Neural crest cell (in vitro differentiated cells): ENCODE measurements around the gene SCGB3A1. TPM values are rescaled to one million over a fixed set of nuclear protein-coding genes. Genes with fewer than 3 reads are reported as not detected.
A peak's percentile ranks its signal among the peaks of the same experiment; 100 is the strongest.

Experiments used
- DNase-seq: peaks from one replicate; pipeline ENCODE4 v3.0.0; 2021; ENCODE audit warnings: low read depth, mixed read lengths, low spot score
- H3K27ac Mint-ChIP-seq: one replicate; pipeline ENCODE4 v1.8.0; 2021; ENCODE audit warnings: mild to moderate bottlenecking, mixed read lengths; ENCODE audit not compliant: unreplicated experiment
- H3K27me3 Mint-ChIP-seq: 2 replicates; pipeline ENCODE4 v1.8.0; 2021; ENCODE audit warnings: low read depth, mild to moderate bottlenecking, mixed read lengths
- H3K36me3 Mint-ChIP-seq: 2 replicates; pipeline ENCODE4 v1.8.0; 2021; ENCODE audit warnings: low read depth, mild to moderate bottlenecking, mixed read lengths
- H3K4me1 Mint-ChIP-seq: 2 replicates; pipeline ENCODE4 v1.8.0; 2021; ENCODE audit warnings: mixed read lengths
- H3K4me3 Mint-ChIP-seq: one replicate; pipeline ENCODE4 v1.8.0; 2021; ENCODE audit warnings: mild to moderate bottlenecking, mixed read lengths
- H3K9me3 Mint-ChIP-seq: 2 replicates; pipeline ENCODE4 v1.8.0; 2021; ENCODE audit warnings: mixed read lengths
- CTCF ChIP-seq: fragments of 200-600 bp; sonication (generic); conservative IDR thresholded peaks from 2 replicates; pipeline ENCODE4 v1.5.0; 2021; ENCODE audit warnings: antibody characterized with exemption, mild to moderate bottlenecking
- total RNA-seq: library from RNA; stranded (reverse); gene quantifications from 2 replicates; pipeline ENCODE4 v1.2.1, GENCODE V29; 2021

Gene SCGB3A1
- total RNA-seq, 1 donor from 2014 or later: not detected

DNA sequence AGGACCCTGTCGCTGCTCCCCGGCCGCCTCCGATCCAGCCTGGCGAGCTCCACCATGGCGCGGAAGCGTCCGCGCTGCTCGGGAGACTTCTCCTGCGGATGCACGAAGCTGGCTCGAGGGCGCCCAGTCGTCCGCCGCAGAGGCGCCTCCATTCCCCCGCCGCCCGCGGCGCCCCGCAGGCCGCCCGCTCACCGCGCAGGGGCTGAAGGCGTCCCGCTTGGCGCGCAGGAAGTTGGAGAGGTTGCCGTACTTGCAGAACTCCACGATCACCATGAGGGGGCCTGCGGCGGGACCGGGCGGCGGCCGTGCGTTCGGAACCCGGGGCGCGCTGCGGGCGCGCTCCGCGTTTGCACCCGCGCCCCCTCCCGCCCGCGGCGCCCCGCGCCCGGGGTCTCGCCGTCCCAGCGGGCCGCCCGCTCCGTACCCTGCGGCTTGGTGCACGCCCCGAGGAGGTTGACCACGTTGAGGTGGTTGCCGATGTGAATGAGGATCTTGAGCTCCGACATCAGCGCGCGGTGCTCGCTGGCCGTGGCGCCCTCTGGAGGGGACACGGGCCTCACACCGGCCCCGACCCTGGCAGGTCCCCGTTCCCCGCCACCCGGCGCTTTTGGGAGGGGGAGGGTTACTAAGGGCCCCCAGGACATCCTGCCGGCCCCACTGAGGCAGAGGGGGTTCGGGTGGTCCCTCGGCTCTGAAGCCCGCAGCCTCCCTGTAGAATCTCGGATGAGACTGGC lies 27.7 kb upstream of the SCGB3A1 start:
- Mint-ChIP-seq H3K4me1 (peaks cover 5% of the 10 kb centered on the region), H3K9me3 (no peaks in the 10 kb centered on the region), H3K4me3 (peak overlapping the region; percentile 88), H3K27ac (no peak overlapping the region), H3K27me3 (peaks cover 4% of the 10 kb centered on the region), H3K36me3 (no peaks in the 10 kb centered on the region)
- peak; percentile 65 for DNase-seq
- TF ChIP-seq CTCF: peak; percentile 69

GRCh38 chr5:180618487-180618828 lies 27.2 kb upstream of the SCGB3A1 start:
- peaks cover 5% of the 10 kb centered on the region for H3K4me1 Mint-ChIP-seq
- TF ChIP-seq CTCF: no peak
- no peak for DNase-seq

DNA sequence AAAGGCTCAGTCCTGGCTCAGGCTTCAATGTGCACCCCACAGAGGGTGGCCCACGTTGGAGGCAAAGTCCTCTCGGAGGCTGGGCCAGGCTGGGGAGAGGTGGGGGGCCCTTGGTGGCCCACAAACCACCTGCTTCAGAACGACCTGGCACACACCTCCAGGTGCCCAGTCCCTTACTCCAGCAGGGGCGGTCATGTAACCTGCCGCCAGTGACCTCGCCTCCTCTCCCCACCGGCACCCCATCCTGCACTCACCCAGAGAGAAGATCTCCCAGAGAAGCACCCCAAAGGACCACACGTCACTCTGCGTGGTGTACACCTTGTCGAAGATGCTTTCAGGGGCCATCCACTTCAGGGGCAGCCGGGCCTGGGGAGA lies 22.5 kb upstream of the SCGB3A1 start:
- TF ChIP-seq CTCF: no peak
- Mint-ChIP-seq H3K4me1 (peaks cover 5% of the 10 kb centered on the region), H3K36me3 (no peaks in the 10 kb centered on the region), H3K4me3 (no peak overlapping the region), H3K27ac (no peak overlapping the region), H3K9me3 (no peaks in the 10 kb centered on the region), H3K27me3 (peaks cover 4% of the 10 kb centered on the region)
- no peak for DNase-seq

More at GRCh38 chr5:180618487-180618828, 27.2 kb upstream of the SCGB3A1 start:
- peak overlapping the region; percentile 88 for H3K27ac Mint-ChIP-seq
- H3K9me3 Mint-ChIP-seq: no peaks in the 10 kb centered on the region
- peaks cover 4% of the 10 kb centered on the region for H3K27me3 Mint-ChIP-seq
- peak overlapping the region; percentile 88 for H3K4me3 Mint-ChIP-seq
- H3K36me3 Mint-ChIP-seq: no peaks in the 10 kb centered on the region

- no peak for DNase-seq
- Mint-ChIP-seq H3K27me3 (peaks cover under 1% of the 10 kb centered on the region), H3K36me3 (no peaks in the 10 kb centered on the region), H3K27ac (no peak overlapping the region), H3K4me3 (no peak overlapping the region), H3K4me1 (peaks cover 1% of the 10 kb centered on the region), H3K9me3 (no peaks in the 10 kb centered on the region)
- TF ChIP-seq CTCF: no peak
Observed at GRCh38 chr5:180613188-180613813, 22.0 kb upstream of the SCGB3A1 start.

DNA sequence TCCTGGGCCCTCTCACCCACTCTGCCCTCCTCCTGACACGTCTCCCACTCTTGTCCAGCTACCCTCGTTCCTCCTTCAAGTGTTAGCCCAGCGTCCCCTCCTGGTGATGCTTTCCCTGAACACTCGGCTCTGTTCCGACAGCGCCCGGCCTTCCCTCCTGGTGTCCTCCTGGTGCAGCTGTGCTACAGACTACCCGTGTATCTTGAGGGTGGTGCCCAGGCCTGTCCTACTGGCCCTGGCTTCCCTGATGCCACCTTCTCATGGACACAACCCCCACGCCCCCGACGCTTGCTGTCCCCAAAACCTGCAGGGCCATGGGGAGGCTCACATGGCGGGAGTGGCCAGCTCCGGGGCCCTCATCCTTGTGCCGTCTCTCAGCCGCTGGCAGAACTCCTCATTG lies 21.4 kb upstream of the SCGB3A1 start:
- H3K4me1 Mint-ChIP-seq: peaks cover 3% of the 10 kb centered on the region
- H3K27ac Mint-ChIP-seq: peak overlapping the region; percentile 78
- DNase-seq: no peak
- H3K27me3 Mint-ChIP-seq: no peaks in the 10 kb centered on the region
- no peaks in the 10 kb centered on the region for H3K9me3 Mint-ChIP-seq
- TF ChIP-seq CTCF: no peak
- no peaks in the 10 kb centered on the region for H3K36me3 Mint-ChIP-seq
- no peak overlapping the region for H3K4me3 Mint-ChIP-seq
